ENCODE measurements around the gene SCD. TPM values are rescaled to one million over a fixed set of nuclear protein-coding genes. Genes with fewer than 3 reads are reported as not detected.

The SCD gene
- total and polyA plus RNA-seq, 4 donors = 43.4 to 1,255 (median 234) TPM

DNA sequence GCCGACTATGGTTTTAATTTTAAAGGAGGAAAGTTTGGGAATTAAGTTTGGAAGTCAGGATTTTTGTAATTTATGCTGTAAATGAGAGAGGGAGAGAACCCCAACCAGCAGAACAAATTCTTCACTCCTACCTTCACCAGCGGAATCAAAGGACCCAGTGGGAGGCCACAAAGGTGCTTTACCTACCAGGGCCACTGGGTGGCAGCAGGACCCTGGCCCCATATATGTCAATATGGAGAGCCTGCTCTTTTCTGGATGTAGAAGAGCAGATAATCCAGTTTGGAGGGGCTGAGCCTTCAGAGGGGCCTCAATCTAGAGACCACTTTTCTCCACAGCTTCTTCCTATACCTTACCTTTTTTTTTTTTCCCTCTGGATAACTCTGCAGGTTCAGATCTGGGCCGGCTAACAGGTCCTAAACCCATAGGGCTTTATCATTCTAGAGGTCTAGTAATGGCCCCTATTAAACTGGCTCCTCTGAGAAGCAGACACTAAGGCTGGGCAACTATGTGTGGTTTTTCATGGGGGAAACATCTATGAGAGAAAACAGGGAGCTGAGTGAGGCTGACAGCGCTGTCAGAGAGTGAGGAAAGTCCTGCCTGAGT is 8.5 kb upstream of the SCD start:
- Histone ChIP-seq H3K9me3 (ENCODE audit: control insufficient read depth in 4 of 4, low read length in 3 of 4) (no peaks in the 10 kb centered on the region), H3K36me3 (ENCODE audit: control insufficient read depth in 4 of 4, insufficient read depth in 3 of 4, low read depth in 1 of 4, low read length in 3 of 4) (no peaks in the 10 kb centered on the region), H3K27me3 (ENCODE audit: control insufficient read depth in 4 of 4, insufficient read depth in 4 of 4, low read length in 3 of 4) (no peaks in the 10 kb centered on the region), H3K4me3 (ENCODE audit: low read depth in 1 of 3, low read length in 3 of 3) (no peak overlapping the region), H3K9ac (ENCODE audit: low read depth in 1 of 2, low read length in 2 of 2) (no peak overlapping the region), H3K4me1 (ENCODE audit: control insufficient read depth in 4 of 4, insufficient read depth in 4 of 4, low read length in 3 of 4) (peaks cover 9 to 38% (median 21%) of the 10 kb centered on the region in 4 donors), H3K27ac (ENCODE audit: low read depth in 1 of 2, low read length in 2 of 2) (no peak overlapping the region)
- peak; percentile 82 for TF ChIP-seq FOXA2 (IDR thresholded peaks at IDR 0.05)
- no peak for TF ChIP-seq RXRA (IDR thresholded peaks at IDR 0.05)
- TF ChIP-seq RAD21 (IDR thresholded peaks at IDR 0.05) = peak; percentile 99 to 100
- TF ChIP-seq, protein P1, sequence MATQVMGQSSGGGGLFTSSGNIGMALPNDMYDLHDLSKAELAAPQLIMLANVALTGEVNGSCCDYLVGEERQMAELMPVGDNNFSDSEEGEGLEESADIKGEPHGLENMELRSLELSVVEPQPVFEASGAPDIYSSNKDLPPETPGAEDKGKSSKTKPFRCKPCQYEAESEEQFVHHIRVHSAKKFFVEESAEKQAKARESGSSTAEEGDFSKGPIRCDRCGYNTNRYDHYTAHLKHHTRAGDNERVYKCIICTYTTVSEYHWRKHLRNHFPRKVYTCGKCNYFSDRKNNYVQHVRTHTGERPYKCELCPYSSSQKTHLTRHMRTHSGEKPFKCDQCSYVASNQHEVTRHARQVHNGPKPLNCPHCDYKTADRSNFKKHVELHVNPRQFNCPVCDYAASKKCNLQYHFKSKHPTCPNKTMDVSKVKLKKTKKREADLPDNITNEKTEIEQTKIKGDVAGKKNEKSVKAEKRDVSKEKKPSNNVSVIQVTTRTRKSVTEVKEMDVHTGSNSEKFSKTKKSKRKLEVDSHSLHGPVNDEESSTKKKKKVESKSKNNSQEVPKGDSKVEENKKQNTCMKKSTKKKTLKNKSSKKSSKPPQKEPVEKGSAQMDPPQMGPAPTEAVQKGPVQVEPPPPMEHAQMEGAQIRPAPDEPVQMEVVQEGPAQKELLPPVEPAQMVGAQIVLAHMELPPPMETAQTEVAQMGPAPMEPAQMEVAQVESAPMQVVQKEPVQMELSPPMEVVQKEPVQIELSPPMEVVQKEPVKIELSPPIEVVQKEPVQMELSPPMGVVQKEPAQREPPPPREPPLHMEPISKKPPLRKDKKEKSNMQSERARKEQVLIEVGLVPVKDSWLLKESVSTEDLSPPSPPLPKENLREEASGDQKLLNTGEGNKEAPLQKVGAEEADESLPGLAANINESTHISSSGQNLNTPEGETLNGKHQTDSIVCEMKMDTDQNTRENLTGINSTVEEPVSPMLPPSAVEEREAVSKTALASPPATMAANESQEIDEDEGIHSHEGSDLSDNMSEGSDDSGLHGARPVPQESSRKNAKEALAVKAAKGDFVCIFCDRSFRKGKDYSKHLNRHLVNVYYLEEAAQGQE (IDR thresholded peaks at IDR 0.05) = no peak
- TF ChIP-seq FOXA1 (IDR thresholded peaks at IDR 0.05) = peak; percentile 72
- no peak for TF ChIP-seq YY1 (IDR thresholded peaks at IDR 0.05)
- TF ChIP-seq HNF4G (IDR thresholded peaks at IDR 0.05) = no peak
- TF ChIP-seq JUND (IDR thresholded peaks at IDR 0.05) = no peak
- no peak for TF ChIP-seq GABPA (IDR thresholded peaks at IDR 0.05 in 1 of 2, conservative IDR thresholded peaks at IDR 0.05 in 1 of 2)
- no peak for TF ChIP-seq ATF3 (IDR thresholded peaks at IDR 0.05)
- no peak for TF ChIP-seq TAF1 (conservative IDR thresholded peaks at IDR 0.05)
- TF ChIP-seq ZBTB33 (IDR thresholded peaks at IDR 0.05) = no peak
- no peak for TF ChIP-seq HNF4A (conservative IDR thresholded peaks at IDR 0.05)
- TF ChIP-seq SP1 (IDR thresholded peaks at IDR 0.05) = no peak
- no peak for TF ChIP-seq NR2F2 (IDR thresholded peaks at IDR 0.05)
- TF ChIP-seq EGR1 (IDR thresholded peaks at IDR 0.05; ENCODE audit: low read depth in 2 of 2) = no peak
- TF ChIP-seq, protein P2, sequence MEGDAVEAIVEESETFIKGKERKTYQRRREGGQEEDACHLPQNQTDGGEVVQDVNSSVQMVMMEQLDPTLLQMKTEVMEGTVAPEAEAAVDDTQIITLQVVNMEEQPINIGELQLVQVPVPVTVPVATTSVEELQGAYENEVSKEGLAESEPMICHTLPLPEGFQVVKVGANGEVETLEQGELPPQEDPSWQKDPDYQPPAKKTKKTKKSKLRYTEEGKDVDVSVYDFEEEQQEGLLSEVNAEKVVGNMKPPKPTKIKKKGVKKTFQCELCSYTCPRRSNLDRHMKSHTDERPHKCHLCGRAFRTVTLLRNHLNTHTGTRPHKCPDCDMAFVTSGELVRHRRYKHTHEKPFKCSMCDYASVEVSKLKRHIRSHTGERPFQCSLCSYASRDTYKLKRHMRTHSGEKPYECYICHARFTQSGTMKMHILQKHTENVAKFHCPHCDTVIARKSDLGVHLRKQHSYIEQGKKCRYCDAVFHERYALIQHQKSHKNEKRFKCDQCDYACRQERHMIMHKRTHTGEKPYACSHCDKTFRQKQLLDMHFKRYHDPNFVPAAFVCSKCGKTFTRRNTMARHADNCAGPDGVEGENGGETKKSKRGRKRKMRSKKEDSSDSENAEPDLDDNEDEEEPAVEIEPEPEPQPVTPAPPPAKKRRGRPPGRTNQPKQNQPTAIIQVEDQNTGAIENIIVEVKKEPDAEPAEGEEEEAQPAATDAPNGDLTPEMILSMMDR (IDR thresholded peaks at IDR 0.05; ENCODE audit: low read depth, low read length, missing input control) = peak; percentile 95
- no peak for TF ChIP-seq MAX (IDR thresholded peaks at IDR 0.05)
- 55% methylated on average over 4 of the region's 4 CpGs for WGBS
- DNase-seq (ENCODE audit: low spot score) = peak; percentile 83
